GM12874 (cell line): ENCODE measurements around the gene MOGAT2.

Source experiments
- CTCF ChIP-seq: IDR thresholded peaks from 2 replicates; pipeline ENCODE4 v1.5.1; 2011; ENCODE audit warnings: low read depth, mild to moderate bottlenecking, control low read depth, low read length, moderate library complexity; ENCODE audit not compliant: insufficient read depth

Gene MOGAT2

GRCh38 chr11:75771646-75772410 lies 54.2 kb downstream of the MOGAT2 start:
- TF ChIP-seq CTCF = no peak

- TF ChIP-seq CTCF = no peak
Observed at GRCh38 chr11:75773595-75774353, 56.1 kb downstream of the MOGAT2 start.

- TF ChIP-seq CTCF = no peak
Observed at GRCh38 chr11:75775056-75775455, 57.4 kb downstream of the MOGAT2 start.

GRCh38 chr11:75776546-75776945 lies 58.9 kb downstream of the MOGAT2 start:
- TF ChIP-seq CTCF = no peak

- no peak for TF ChIP-seq CTCF
Observed at GRCh38 chr11:75777461-75778110, 59.9 kb downstream of the MOGAT2 start.

- no peak for TF ChIP-seq CTCF
Observed at GRCh38 chr11:75778962-75779361, 61.3 kb downstream of the MOGAT2 start.

- no peak for TF ChIP-seq CTCF
Observed at GRCh38 chr11:75779960-75780359, 62.3 kb downstream of the MOGAT2 start.
